GM23338 (cell line): ENCODE results near the gene FIP1L1.

Source experiments
- CREB1 ChIP-seq: fragments of 250-450 bp; sonication (Bioruptor Pico); IDR thresholded peaks from 2 replicates; pipeline ENCODE4 v1.5.0; 2020; ENCODE audit warnings: low read depth, mild to moderate bottlenecking, moderate library complexity
- ETS1 ChIP-seq: IDR thresholded peaks from 2 replicates; pipeline ENCODE4 v1.6.1; 2016; ENCODE audit warnings: antibody characterized with exemption
- EZH2phosphoT487 ChIP-seq: fragments of 200-600 bp; sonication (generic); IDR thresholded peaks from one replicate; pipeline ENCODE4 v1.8.1; 2018; ENCODE audit warnings: antibody characterized with exemption; ENCODE audit not compliant: unreplicated experiment
- POLR2AphosphoS5 ChIP-seq: IDR thresholded peaks from 2 replicates; pipeline ENCODE4 v1.6.1; 2016; ENCODE audit warnings: antibody characterized with exemption, low read depth
- TF ChIP-seq, protein P1 (sequence below), 2 experiments: fragments of 200-600 bp in 1 of 2; sonication (generic) in 1 of 2; conservative IDR thresholded peaks; 2 replicates each; pipeline versions ENCODE4 v1.5.1 to v1.6.1; 2016 to 2017; ENCODE audit warnings: antibody characterized with exemption in 2 of 2, low read depth in 2 of 2, mild to moderate bottlenecking in 2 of 2, moderate library complexity in 1 of 2

- TF ChIP-seq, protein P1, sequence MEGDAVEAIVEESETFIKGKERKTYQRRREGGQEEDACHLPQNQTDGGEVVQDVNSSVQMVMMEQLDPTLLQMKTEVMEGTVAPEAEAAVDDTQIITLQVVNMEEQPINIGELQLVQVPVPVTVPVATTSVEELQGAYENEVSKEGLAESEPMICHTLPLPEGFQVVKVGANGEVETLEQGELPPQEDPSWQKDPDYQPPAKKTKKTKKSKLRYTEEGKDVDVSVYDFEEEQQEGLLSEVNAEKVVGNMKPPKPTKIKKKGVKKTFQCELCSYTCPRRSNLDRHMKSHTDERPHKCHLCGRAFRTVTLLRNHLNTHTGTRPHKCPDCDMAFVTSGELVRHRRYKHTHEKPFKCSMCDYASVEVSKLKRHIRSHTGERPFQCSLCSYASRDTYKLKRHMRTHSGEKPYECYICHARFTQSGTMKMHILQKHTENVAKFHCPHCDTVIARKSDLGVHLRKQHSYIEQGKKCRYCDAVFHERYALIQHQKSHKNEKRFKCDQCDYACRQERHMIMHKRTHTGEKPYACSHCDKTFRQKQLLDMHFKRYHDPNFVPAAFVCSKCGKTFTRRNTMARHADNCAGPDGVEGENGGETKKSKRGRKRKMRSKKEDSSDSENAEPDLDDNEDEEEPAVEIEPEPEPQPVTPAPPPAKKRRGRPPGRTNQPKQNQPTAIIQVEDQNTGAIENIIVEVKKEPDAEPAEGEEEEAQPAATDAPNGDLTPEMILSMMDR (conservative IDR thresholded peaks at IDR 0.05; ENCODE audit: low read depth in 2 of 2): no peak
- no peak for TF ChIP-seq POLR2AphosphoS5
- no peak for TF ChIP-seq EZH2phosphoT487
- no peak for TF ChIP-seq CREB1 (CRISPR knock-in tag)
- no peak for TF ChIP-seq ETS1
Measured at GRCh38 chr4:53366301-53366716, 11.1 kb upstream of the FIP1L1 start.
